HG03469 (cell line): ENCODE results near the gene ARL10.

Source experiments
- ATAC-seq: cut with Tn5 transposase; IDR thresholded peaks from one replicate; pipeline ENCODE4 v1.9.1; 2021; ENCODE audit warnings: mild to moderate bottlenecking, moderate library complexity, moderate number of reproducible peaks; ENCODE audit not compliant: unreplicated experiment

Gene ARL10, protein sequence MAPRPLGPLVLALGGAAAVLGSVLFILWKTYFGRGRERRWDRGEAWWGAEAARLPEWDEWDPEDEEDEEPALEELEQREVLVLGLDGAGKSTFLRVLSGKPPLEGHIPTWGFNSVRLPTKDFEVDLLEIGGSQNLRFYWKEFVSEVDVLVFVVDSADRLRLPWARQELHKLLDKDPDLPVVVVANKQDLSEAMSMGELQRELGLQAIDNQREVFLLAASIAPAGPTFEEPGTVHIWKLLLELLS

DNA sequence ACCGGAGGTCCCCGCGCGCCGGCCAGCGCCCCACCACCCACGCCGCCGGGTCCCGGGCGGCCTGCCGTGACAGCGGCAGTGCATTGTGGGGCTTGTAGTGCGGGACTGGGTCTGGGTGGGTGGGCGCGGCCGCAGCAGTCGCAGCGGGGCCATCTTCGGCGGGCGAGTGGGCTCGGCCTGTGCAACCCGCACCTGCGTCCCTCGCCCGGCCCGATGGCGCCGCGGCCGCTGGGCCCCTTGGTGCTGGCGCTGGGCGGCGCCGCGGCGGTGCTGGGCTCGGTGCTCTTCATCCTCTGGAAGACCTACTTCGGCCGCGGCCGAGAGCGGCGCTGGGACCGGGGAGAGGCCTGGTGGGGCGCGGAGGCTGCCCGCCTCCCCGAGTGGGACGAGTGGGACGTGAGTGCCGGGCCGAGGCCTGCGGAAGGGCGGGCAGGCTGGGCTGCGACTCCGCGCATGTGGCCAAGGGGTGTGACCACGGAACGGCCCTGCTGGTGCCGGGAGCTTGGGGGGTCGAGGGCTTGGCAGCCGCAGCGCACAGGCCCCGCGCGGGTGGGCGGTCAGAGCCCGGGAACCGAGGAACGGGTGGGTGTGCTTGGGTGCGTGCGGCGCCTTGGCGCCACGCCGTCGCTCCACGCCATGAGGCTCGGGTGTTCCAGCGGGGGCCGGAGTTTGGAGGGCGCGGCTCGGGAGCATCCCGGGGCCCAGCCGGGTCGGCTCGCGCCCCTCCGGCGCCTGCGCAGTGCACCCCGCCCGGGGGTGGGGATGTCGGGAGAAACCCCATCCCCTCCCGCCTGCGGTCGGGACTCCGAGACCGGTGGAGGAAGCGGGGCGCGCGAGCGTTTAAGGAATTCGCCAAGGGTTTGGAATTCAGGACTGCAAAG is at the start of gene ARL10:
ARL10 (plus strand) TSS at position 137 of the 881 bp plus-strand sequence; CDS start at position 214, 77 bp downstream.
- no peak for ATAC-seq

- no peak for ATAC-seq
These were observed 47.5 kb upstream of the ARL10 start for GRCh38 chr5:176317534-176318374.

- no peak for ATAC-seq
These were observed 45.3 kb upstream of the ARL10 start for GRCh38 chr5:176319827-176320554.

- no peak for ATAC-seq
These were observed 44.7 kb upstream of the ARL10 start for GRCh38 chr5:176320577-176320976.

- ATAC-seq, result no peak
These were observed 31.1 kb upstream of the ARL10 start for GRCh38 chr5:176334031-176334770.

DNA sequence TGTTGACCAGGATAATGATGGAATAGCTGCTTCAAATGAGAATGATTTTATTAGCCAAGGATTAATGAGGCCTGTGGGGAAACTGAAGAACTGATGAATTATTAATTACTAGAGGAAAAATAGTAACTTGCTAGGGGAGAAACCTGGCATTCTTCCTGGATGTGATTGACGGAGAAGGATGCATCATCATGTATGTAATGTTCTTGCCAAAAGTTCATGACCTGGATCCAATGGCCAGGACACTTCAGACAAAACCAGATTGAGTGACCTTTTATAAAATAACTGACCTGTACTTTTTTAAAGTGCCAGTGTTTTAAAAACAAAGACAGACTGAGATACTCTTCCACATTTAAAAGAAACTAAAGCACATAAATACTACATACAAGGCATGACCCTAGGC is 27.4 kb upstream of the ARL10 start:
- ATAC-seq, result no peak

DNA sequence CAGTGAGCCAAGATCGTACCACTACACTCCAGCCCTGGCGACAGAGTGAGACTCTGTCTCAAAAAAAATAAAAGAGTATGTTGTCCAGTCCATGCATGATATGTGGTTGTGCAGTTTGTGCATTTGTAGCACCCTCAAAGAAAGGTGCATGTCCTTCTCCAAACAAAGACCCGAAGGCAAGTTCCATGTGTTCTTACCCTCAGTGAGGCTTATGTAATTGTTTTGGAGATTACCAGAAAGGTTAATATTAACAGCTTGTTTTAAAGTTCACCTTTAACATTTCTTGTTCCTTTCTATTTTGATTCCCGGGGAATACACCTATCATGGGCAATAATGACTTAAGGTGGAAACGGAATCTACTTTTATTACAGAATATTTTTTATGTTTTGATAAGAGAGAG is 26.0 kb upstream of the ARL10 start:
- ATAC-seq, result no peak

DNA sequence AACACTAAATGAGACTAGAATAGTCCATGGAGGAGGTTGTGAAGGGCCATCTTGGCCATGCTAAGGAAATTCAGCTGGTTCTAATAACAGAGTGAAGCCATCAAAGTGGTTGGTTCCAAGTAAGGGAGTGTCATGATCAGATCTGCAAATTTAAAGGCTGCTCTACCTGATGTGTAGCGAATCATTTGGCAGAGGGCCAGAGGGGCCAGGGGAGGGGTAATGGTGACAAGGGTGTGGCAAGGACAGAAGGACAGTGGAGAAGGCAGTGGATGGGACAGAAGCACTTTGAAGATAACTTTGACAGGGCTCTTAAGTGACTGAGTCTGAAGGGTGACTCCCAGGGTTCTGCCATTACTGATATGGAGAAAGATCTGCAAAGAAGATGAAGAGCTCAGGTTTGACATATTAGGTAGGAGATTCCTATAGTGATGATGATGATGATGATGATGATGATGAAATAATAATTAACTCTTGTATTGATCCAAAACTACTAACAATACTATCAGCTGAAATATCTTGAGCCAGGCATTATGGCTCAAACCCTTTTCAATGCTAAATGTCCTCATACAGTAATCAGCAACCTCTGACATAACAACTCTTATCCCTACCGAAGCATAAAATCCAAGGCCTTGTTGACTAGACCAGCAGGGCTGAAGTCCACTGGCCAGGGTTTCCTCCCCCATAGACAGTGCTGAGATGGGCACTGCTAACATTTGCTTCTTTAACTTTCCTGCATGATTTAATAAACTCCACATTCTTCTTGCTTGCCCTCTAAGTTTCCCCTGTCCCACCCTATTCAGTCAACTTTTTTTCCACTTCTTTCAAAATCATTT is 23.7 kb upstream of the ARL10 start:
- ATAC-seq, result no peak

- no peak for ATAC-seq
These were observed 23.2 kb upstream of the ARL10 start for GRCh38 chr5:176342158-176342483.

DNA sequence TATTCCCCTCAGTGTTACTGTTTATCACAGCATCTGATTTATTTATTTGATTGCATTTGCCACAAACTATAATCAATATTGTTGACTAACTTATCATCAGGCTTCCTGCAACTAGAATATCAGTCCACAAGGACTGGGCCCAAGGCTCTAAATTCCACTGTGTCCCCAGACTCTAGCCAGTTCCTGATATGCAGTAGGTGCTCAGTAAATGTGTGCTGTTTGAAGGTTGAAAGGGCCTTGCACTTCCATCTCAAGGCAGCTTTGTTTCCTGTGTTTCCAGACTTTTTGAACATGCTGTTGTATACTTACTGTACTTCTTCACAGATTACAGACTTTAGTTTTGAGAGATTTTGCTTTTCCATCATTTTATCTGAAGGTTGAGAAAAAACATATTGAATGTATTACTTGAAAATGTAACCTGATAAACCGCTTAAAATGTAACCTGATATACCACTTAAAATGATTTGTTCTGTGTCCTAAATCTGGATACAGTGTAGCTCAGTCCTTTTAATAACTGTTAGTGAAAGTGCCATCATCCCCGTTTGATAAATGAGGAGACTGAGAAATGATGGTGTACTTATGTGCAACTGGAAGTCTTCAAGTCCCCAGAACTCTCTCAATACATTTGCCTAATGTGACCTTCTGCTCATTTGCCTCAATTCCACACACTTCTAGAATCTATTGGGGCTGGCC is 22.4 kb upstream of the ARL10 start:
- no peak for ATAC-seq

GRCh38 chr5:176350416-176350815 is 14.9 kb upstream of the ARL10 start:
- ATAC-seq, result no peak

GRCh38 chr5:176352116-176352878 is 13.0 kb upstream of the ARL10 start:
- ATAC-seq, result no peak

- no peak for ATAC-seq
These were observed 11.8 kb upstream of the ARL10 start for GRCh38 chr5:176353533-176353932.

DNA sequence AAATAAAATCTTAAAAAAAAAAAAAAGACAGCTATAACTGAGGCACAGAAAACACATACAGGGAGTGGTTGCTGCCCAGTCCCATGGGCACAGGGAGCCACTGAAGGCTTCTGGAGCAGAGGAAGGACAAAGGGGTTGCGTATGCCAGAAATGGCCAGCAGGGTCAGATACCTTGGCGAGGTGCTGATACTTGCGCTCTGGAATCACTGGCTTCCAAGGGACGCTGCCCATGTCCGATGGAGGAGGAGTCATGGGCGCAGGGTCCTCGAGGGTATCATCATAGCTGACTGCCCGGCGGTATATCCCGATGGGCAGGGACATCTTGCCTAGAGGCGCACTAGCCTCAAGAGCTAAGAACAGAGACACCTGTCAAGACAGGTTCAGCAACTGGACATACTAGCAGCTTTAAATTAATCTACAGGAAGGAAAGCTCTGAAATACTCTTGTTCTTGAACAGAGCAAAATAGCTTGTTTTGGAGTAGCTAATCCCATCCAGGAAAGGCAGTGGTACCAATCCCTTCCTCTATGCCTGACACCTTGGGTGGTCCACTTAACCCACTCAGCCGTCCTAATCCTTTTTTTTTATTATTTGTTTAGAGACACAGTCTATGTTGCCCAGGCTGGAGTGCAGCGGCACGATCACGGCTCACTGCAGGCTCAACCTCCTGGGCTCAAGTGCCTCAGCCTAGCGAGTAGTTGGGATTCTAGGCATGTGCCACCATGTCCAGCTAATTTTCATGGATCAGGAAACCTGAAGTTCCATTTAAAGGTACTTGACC is 9.7 kb upstream of the ARL10 start:
- ATAC-seq, result no peak

DNA sequence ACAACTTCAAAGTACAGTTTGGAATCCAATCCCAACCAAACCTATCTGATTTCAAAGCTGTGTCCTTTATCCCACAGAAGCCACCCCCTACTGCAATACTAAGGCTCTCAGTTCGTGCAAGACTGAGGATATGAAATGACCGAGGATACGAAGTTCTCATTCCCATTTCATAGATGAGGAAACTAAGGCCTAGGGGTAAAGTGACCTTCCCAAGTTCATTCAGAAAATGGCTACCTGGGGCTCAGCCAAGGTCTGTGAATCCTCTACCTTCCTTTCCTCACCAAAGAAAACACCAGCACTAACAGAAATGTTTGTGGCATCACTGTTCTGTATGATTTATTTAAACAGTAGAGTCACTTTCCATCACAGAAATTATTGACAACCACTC is 9.1 kb upstream of the ARL10 start:
- no peak for ATAC-seq

DNA sequence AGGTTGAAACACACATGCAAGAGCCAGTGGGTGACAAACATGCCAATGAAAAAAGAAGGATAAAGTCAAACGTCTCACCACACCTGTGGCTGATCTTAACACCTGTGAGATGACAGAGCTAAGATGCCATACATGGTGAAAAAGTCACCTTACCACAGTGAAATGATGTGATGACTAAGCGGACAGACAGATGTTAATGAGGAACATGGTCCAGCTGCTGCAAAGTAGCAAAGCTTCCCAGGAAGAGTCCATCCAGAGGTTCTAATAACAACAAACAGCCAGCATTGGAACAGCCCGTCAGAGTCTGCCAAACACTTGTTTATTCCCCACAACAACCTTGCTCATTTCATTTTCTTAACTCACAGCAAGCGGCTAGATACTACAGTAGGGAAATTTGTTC is 5.6 kb upstream of the ARL10 start:
- no peak for ATAC-seq

DNA sequence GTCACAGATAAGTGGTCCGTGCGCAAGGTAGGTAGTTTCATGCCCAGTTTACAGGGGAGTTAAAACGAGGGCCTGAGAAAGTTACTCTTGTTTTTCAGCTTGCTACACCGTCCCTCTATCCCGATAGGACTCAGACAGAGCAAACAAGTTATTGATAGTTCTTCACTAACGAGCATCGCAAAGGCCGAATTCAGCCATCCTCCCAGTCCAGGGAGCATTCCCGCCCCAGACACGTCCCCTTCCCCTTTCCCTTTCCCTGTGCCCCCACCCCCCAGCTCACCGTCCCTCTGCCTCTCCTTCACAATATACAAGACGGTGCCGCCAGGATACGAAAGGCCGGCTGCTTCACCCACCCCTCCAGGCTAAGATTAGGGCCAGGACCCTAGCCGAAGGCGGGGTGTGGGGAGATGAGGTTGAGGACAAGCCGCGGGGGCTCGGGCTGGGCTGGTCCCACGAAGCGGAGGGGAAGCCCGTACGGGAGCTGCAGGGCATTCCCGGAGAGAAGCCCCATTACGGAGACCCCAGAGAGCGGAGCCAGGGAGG is 4.3 kb upstream of the ARL10 start:
- no peak for ATAC-seq
